ENCODE results near the gene CCDC201.
"Not testable (repeated sequence)": the region's sequence is repeated elsewhere in the genome, so short reads cannot be mapped to it uniquely, and the experiment has no call there.

CCDC201 gene

DNA sequence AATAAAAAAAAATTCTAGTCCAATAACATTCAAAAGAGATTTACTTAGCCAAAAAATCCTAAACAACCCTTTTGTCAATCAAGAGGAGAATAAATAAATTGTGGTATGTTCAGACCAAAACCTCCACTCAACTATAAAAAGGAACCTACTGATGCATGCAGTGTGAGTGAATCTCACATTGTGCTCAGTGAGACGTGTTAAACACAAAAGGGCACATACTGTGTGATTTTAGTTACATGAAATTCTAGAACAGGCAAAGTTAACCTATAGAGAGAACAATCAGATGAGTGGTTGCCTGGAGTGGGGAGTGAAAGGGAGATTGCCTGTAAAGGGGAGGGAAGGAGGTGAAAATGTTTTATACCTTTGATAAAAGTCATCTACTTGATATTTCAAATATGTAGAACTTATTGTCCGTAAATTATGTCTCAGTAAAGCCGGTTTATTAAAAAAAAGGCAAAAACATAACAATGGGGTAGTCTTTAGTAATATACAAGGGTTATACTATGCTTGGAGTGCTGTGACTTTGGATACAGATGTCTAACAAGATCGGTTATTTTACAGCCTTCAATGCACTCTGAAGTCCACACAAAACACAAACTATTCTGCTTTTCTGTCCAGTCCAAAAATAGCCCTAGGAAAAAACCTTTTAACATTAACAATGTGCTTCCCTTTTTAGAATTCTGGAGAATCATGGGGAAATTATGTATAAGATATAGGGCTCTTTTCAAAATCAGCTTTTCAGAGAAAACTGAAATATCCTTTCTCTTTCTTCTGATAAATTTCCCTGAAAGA is 30.8 kb downstream of the CCDC201 start:
- not testable (repeated sequence) for H3K4me1 Mint-ChIP-seq; H3K9me3 Mint-ChIP-seq; H3K27me3 Mint-ChIP-seq; DNase-seq (ENCODE audit: low spot score in 2 of 2); ATAC-seq (ENCODE audit: low read depth); H3K4me3 Mint-ChIP-seq; H3K36me3 Mint-ChIP-seq; H3K27ac Mint-ChIP-seq

- not testable (repeated sequence) for H3K9me3 Mint-ChIP-seq; H3K4me3 Mint-ChIP-seq; H3K27ac Mint-ChIP-seq; ATAC-seq (ENCODE audit: low read depth); DNase-seq (ENCODE audit: low spot score in 2 of 2); H3K36me3 Mint-ChIP-seq; H3K27me3 Mint-ChIP-seq; H3K4me1 Mint-ChIP-seq
These were observed 34.0 kb downstream of the CCDC201 start for GRCh38 chr7:45838852-45839251.

DNA sequence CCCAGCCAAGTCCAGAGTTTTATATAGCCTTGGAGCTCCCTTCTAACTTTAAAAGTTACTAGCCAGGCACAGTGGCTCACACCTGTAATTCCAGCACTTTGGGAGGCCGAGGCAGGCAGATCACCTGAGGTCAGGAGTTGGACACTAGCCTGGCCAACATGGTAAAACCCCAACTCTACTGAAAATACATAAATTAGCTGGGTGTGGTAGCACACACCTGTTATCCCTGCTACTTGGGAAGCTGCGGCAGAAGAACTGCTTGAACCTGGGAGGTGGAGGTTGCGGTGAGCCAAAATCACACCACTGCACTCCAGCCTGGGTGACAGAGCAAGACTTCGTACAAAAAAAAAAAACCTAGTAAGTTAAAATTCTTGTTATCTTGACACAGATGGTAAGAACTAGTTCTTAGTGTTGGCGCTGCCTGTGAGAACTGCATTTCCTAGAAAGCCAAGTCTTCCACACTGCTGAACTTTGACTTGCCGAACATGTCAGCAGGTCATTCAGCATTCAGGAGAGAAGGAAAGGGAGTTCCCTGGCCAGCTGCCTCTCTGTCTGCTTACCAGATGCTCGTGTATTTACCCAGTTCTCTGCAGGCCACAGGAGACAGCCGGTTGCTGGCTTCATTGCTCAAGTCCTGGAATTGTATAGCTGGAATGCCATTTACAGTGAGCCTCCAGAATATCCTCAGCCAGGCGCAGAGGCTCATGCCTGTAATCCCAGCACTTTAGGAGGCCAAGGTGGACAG is 40.3 kb downstream of the CCDC201 start:
- not testable (repeated sequence) for H3K4me1 Mint-ChIP-seq; DNase-seq (ENCODE audit: low spot score in 2 of 2); H3K4me3 Mint-ChIP-seq; ATAC-seq (ENCODE audit: low read depth); H3K36me3 Mint-ChIP-seq; H3K27me3 Mint-ChIP-seq; H3K9me3 Mint-ChIP-seq; H3K27ac Mint-ChIP-seq

GRCh38 chr7:45829846-45830245 is 43.0 kb downstream of the CCDC201 start:
- ATAC-seq (ENCODE audit: low read depth); H3K9me3 Mint-ChIP-seq: not testable (repeated sequence)

GRCh38 chr7:45827731-45828130 is 45.2 kb downstream of the CCDC201 start:
- ATAC-seq (ENCODE audit: low read depth); H3K4me1 Mint-ChIP-seq; H3K4me3 Mint-ChIP-seq; H3K36me3 Mint-ChIP-seq; H3K27me3 Mint-ChIP-seq; H3K9me3 Mint-ChIP-seq; H3K27ac Mint-ChIP-seq; DNase-seq (ENCODE audit: low spot score in 2 of 2): not testable (repeated sequence)

More at GRCh38 chr7:45829846-45830245, 43.0 kb downstream of the CCDC201 start:
- H3K27ac Mint-ChIP-seq; H3K4me3 Mint-ChIP-seq; H3K36me3 Mint-ChIP-seq; H3K27me3 Mint-ChIP-seq; DNase-seq (ENCODE audit: low spot score in 2 of 2); H3K4me1 Mint-ChIP-seq: not testable (repeated sequence)

DNA sequence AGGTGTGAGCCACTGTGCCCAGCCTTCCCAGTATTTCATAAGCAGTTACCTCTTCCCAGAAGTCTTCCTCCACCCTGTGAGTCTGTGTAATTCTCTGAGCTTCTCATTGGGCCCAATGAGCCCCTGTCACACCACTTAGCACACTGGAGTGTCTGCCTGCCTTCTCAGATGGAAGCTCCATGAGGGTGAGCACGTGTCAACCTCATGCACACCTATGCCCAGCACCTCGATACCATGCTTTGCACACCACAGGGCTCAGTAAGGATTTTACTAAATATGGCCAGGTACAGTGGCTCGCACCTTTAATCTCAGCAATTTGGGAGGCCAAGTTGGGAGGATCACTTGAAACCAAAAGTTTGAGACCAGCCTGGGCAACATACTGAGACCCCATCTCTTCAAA is 46.3 kb downstream of the CCDC201 start:
- not testable (repeated sequence) for ATAC-seq (ENCODE audit: low read depth); H3K27me3 Mint-ChIP-seq; H3K9me3 Mint-ChIP-seq; DNase-seq (ENCODE audit: low spot score in 2 of 2); H3K27ac Mint-ChIP-seq; H3K4me3 Mint-ChIP-seq; H3K36me3 Mint-ChIP-seq; H3K4me1 Mint-ChIP-seq

DNA sequence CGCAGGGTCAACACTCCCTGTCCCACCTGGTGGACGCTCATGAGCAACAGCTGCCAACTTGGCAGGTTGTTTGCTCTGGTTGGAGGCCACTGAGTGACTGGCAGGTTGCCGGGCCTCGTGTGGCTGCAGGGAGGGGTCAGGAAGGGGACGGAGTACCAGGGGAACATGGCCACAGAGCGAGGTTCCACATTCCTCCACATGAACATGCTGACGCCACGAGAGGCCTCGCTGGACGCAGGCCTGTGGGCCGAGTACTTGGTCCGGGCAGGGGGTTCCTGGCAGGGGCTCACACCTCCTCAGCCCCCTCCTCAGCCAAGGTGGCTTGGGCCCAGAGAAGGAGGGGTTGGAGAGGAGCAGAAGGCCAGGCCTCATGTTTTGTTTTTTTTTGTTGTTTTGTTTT is 54.1 kb downstream of the CCDC201 start:
- not testable (repeated sequence) for DNase-seq (ENCODE audit: low spot score in 2 of 2); H3K4me3 Mint-ChIP-seq; H3K9me3 Mint-ChIP-seq; H3K4me1 Mint-ChIP-seq; H3K36me3 Mint-ChIP-seq; H3K27me3 Mint-ChIP-seq; H3K27ac Mint-ChIP-seq; ATAC-seq (ENCODE audit: low read depth)

DNA sequence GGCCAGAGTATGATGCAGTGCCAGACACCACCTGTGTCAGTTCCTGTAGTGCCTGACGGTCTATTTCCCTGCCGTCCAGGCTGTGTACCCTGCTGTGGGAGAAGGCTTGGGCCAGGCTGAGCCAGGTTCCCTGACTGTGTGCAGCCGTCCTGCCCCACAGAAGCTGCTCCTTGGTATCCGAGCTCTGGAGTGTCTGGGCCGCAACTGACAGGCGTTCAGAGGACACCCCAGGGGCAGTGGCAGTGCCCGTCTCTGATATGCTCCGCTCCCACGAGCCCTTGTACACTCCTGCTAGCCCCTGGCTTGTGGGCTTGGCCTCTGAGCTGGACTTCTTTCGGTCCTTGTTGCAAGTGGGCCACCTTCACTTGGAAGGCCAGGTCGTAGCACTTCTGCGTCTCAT is 55.0 kb downstream of the CCDC201 start:
- H3K9me3 Mint-ChIP-seq; H3K4me1 Mint-ChIP-seq; ATAC-seq (ENCODE audit: low read depth); H3K27me3 Mint-ChIP-seq; H3K4me3 Mint-ChIP-seq; H3K36me3 Mint-ChIP-seq; DNase-seq (ENCODE audit: low spot score in 2 of 2); H3K27ac Mint-ChIP-seq: not testable (repeated sequence)

GRCh38 chr7:45817016-45817415 is 55.9 kb downstream of the CCDC201 start:
- H3K4me3 Mint-ChIP-seq; H3K27me3 Mint-ChIP-seq; H3K9me3 Mint-ChIP-seq; DNase-seq (ENCODE audit: low spot score in 2 of 2); ATAC-seq (ENCODE audit: low read depth); H3K36me3 Mint-ChIP-seq; H3K4me1 Mint-ChIP-seq; H3K27ac Mint-ChIP-seq: not testable (repeated sequence)

- H3K4me1 Mint-ChIP-seq; H3K36me3 Mint-ChIP-seq; ATAC-seq (ENCODE audit: low read depth); H3K27me3 Mint-ChIP-seq; H3K9me3 Mint-ChIP-seq; H3K4me3 Mint-ChIP-seq; H3K27ac Mint-ChIP-seq; DNase-seq (ENCODE audit: low spot score in 2 of 2): not testable (repeated sequence)
These were observed 58.4 kb downstream of the CCDC201 start for GRCh38 chr7:45814216-45815118.

DNA sequence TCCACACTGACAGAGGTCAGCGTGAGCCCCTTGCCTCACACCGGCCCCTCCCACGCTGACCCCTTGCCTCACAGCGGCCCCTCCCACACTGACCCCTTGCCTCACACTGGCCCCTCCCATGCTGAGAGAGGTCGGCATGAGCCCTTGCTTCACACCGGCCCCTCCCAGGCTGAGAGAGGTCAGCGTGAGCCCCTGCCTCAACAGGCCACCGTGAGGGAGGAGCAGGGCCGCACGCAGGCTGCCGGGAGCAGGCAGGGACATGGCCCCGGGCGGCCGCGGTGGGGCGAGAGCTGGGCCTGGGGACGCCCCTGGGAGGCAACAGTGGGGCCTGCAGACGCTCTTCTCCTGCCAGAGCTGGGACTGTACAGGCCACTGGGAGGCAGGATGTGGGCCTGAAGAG is 59.1 kb downstream of the CCDC201 start:
- not testable (repeated sequence) for H3K36me3 Mint-ChIP-seq; DNase-seq (ENCODE audit: low spot score in 2 of 2); H3K9me3 Mint-ChIP-seq; H3K27ac Mint-ChIP-seq; H3K27me3 Mint-ChIP-seq; H3K4me1 Mint-ChIP-seq; ATAC-seq (ENCODE audit: low read depth); H3K4me3 Mint-ChIP-seq

- no peak overlapping the region for H3K27ac Mint-ChIP-seq
- peaks cover 2% of the 10 kb centered on the region for H3K36me3 Mint-ChIP-seq
- no peak overlapping the region for H3K4me3 Mint-ChIP-seq
- H3K9me3 Mint-ChIP-seq = no peaks in the 10 kb centered on the region
- DNase-seq (ENCODE audit: low spot score in 2 of 2) (no peak), ATAC-seq (ENCODE audit: low read depth) (no peak)
- H3K27me3 Mint-ChIP-seq = no peaks in the 10 kb centered on the region
- H3K4me1 Mint-ChIP-seq = no peaks in the 10 kb centered on the region
These were observed 59.9 kb downstream of the CCDC201 start for GRCh38 chr7:45812946-45813345.

- not testable (repeated sequence) for ATAC-seq (ENCODE audit: low read depth); H3K4me1 Mint-ChIP-seq; DNase-seq (ENCODE audit: low spot score in 2 of 2); H3K27ac Mint-ChIP-seq; H3K36me3 Mint-ChIP-seq; H3K9me3 Mint-ChIP-seq; H3K4me3 Mint-ChIP-seq; H3K27me3 Mint-ChIP-seq
These were observed 61.1 kb downstream of the CCDC201 start for GRCh38 chr7:45811652-45812234.
